ENCODE measurements around the gene WIPF3.

The WIPF3 gene

GRCh38 chr7:29808075-29808801 is 1.9 kb downstream of the WIPF3 start:
- no peak for DNase-seq (ENCODE audit: low spot score)
- TF ChIP-seq CTCF (IDR thresholded peaks at IDR 0.05; ENCODE audit: borderline replicate concordance, control extremely low read depth, extremely low read depth, insufficient read depth, missing control alignments): no peak
- in situ Hi-C loops (cut with MboI; ENCODE audit: low sequenced_read_pairs, unreplicated experiment): no loop called here

- in situ Hi-C loops (cut with MboI; ENCODE audit: low sequenced_read_pairs, unreplicated experiment): no loop called here
- TF ChIP-seq CTCF (IDR thresholded peaks at IDR 0.05; ENCODE audit: borderline replicate concordance, control extremely low read depth, extremely low read depth, insufficient read depth, missing control alignments): no peak
- DNase-seq (ENCODE audit: low spot score): no peak
Measured at GRCh38 chr7:29809533-29810155, 3.3 kb downstream of the WIPF3 start.

DNA sequence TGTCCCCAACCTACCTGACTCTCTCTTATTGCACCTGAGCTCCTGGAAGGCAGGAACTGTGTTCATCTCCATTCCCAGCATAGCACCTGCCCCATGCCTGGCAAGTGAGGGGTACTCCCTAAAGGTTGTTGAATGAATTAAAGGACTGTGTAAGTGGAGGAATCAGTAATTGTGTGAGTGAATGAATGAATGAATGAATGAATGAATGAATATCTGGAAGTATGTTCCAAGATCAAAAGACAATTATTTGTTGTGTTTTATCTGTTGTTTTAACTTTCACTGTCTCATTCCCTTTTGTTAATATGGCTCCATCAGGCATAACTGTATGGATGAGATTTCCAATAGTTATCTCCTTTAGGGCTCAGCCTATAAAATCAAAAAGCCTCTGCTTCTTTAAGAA is 4.0 kb downstream of the WIPF3 start:
- in situ Hi-C loops (cut with MboI; ENCODE audit: low sequenced_read_pairs, unreplicated experiment): no loop called here
- no peak for DNase-seq (ENCODE audit: low spot score)
- no peak for TF ChIP-seq CTCF (IDR thresholded peaks at IDR 0.05; ENCODE audit: borderline replicate concordance, control extremely low read depth, extremely low read depth, insufficient read depth, missing control alignments)

- DNase-seq (ENCODE audit: low spot score): no peak
- no peak for TF ChIP-seq CTCF (IDR thresholded peaks at IDR 0.05; ENCODE audit: borderline replicate concordance, control extremely low read depth, extremely low read depth, insufficient read depth, missing control alignments)
- in situ Hi-C loops (cut with MboI; ENCODE audit: low sequenced_read_pairs, unreplicated experiment): no loop called here
Measured at GRCh38 chr7:29810813-29811482, 4.6 kb downstream of the WIPF3 start.

DNA sequence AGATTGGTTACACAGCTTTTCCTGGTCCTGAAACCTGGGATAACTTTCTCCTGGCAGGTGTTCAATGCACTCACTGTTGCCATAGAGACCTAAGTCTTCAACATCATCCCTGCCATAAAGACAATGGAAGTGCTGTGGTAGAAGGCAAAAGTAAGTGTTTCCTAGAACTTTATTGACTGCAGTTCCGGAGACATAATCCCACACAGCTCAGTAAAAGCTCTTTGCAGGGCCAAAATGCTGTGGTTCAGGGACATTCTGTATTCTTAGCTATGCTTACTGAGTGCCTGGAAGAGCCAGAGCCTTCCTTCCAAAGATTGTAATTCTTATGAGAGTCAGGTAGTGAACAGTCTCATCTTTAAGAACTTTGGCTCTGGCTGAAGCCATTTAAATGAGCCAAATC is 5.3 kb downstream of the WIPF3 start:
- DNase-seq (ENCODE audit: low spot score): no peak
- in situ Hi-C loops (cut with MboI; ENCODE audit: low sequenced_read_pairs, unreplicated experiment): no loop called here
- TF ChIP-seq CTCF (IDR thresholded peaks at IDR 0.05; ENCODE audit: borderline replicate concordance, control extremely low read depth, extremely low read depth, insufficient read depth, missing control alignments): no peak

DNA sequence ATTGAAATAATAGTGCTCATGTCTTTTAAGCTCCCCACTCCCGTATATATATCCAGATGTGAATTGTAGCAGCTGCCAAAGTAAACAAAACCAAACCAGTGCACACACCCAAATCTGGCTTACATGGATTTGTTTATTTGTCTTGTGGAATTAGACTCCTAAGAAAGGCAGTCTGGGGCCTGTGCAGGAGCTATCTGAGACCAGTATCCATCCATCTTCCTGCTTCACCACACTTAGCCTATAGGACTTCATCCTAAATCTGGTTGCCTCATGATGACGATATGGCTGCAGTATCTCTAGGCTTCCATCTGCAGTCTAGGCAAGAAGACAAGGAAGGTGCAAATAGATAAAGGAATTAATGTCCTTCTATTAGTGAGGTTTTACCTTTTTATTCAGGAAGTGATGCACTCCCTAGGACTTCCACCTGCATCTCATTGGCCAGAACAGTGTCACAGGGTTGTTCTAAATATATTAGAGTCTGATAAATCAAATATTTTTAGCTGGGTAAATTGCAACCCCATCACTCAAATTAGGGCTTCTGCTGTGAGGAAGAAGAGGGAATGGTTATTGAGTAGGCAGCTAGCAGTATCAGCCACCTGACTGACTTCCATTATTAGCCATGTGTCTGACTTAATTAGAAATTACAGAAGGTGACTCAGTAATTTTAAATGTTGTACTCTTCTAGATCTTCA is 6.0 kb downstream of the WIPF3 start:
- DNase-seq (ENCODE audit: low spot score): no peak
- TF ChIP-seq CTCF (IDR thresholded peaks at IDR 0.05; ENCODE audit: borderline replicate concordance, control extremely low read depth, extremely low read depth, insufficient read depth, missing control alignments): no peak
- in situ Hi-C loops (cut with MboI; ENCODE audit: low sequenced_read_pairs, unreplicated experiment): no loop called here
